IMR-90 (cell line): ENCODE measurements around the gene DAAM2. TPM values are rescaled to one million over a fixed set of nuclear protein-coding genes. Genes with fewer than 3 reads are reported as not detected.

Source experiments
- ATAC-seq: fragments of 200-7000 bp; cut with Tn5 transposase; 2 replicates; pipeline ENCODE4 v1.9.1; 2020; ENCODE audit warnings: low read depth, mild to moderate bottlenecking, moderate library complexity
- BruUV-seq: library from RNA; stranded (reverse); fragments of 400-500 nt; replicated peaks from 2 replicates; lab custom pipeline; 2021; lab: Mats Ljungman, UMichigan
- CTCF ChIA-PET: fragments of 300-600 bp; formaldehyde crosslinking; extraction: SDS; loops from one replicate; lab custom pipeline; 2021; ENCODE audit warnings: antibody characterized with exemption; lab: Yijun Ruan, JAX
- POLR2A ChIA-PET: fragments of 300-600 bp; sonication (Branson Sonifier 250); formaldehyde crosslinking; loops from one replicate; lab custom pipeline; 2022; ENCODE audit warnings: antibody characterized with exemption; ENCODE audit not compliant: unreplicated experiment; lab: Charles Lee
- DNase-seq: peaks from one replicate; pipeline ENCODE4 v3.0.0; 2013
- H2AFZ ChIP-seq: replicated peaks from 2 replicates; pipeline ENCODE3; 2013; ENCODE audit warnings: low read length, mild to moderate bottlenecking; ENCODE audit not compliant: poor library complexity
- H2AK5ac ChIP-seq: 2 replicates; pipeline ENCODE4 v1.6.1; 2013; ENCODE audit warnings: low read depth, low read length, inconsistent platforms
- H2AK9ac ChIP-seq: replicated peaks from 2 replicates; pipeline ENCODE3; 2013; ENCODE audit warnings: mild to moderate bottlenecking, low read depth, low read length, moderate library complexity; ENCODE audit not compliant: poor library complexity
- H2BK120ac ChIP-seq: 2 replicates; pipeline ENCODE4 v1.6.1; 2013; ENCODE audit warnings: low read depth, low read length, inconsistent platforms
- H2BK15ac ChIP-seq: 3 replicates; pipeline ENCODE4 v1.6.1; 2013; ENCODE audit warnings: low read depth, low read length, inconsistent platforms
- H2BK20ac ChIP-seq: 2 replicates; pipeline ENCODE4 v1.6.1; 2013; ENCODE audit warnings: low read depth, mild to moderate bottlenecking, inconsistent platforms, low read length, moderate library complexity
- H2BK5ac ChIP-seq: 2 replicates; pipeline ENCODE4 v1.6.1; 2013; ENCODE audit warnings: mild to moderate bottlenecking, low read depth, low read length, inconsistent platforms; ENCODE audit not compliant: poor library complexity, severe bottlenecking
- H3K14ac ChIP-seq: replicated peaks from 2 replicates; pipeline ENCODE4 v1.6.1; 2013; ENCODE audit warnings: low read depth, low read length, inconsistent platforms
- H3K18ac ChIP-seq: 2 replicates; pipeline ENCODE4 v1.6.1; 2013; ENCODE audit warnings: low read depth, low read length, control low read depth
- H3K23ac ChIP-seq: 2 replicates; pipeline ENCODE4 v1.6.1; 2013; ENCODE audit warnings: low read depth, low read length, inconsistent platforms
- H3K27ac ChIP-seq: 2 replicates; pipeline ENCODE4 v1.5.1; 2013; ENCODE audit warnings: mild to moderate bottlenecking, control low read depth, low read length; ENCODE audit not compliant: insufficient read depth
- H3K27me3 ChIP-seq: 2 replicates; pipeline ENCODE4 v1.6.1; 2013; ENCODE audit warnings: low read length; ENCODE audit not compliant: control insufficient read depth, insufficient read depth
- H3K36me3 ChIP-seq: 2 replicates; pipeline ENCODE4 v1.6.1; 2013; ENCODE audit warnings: low read length, mixed read lengths; ENCODE audit not compliant: control insufficient read depth, insufficient read depth
- H3K4ac ChIP-seq: 2 replicates; pipeline ENCODE4 v1.6.1; 2013; ENCODE audit warnings: low read depth, low read length, inconsistent platforms
- H3K4me1 ChIP-seq: 2 replicates; pipeline ENCODE4 v1.6.1; 2013; ENCODE audit warnings: low read length, mixed read lengths; ENCODE audit not compliant: control insufficient read depth, insufficient read depth
- H3K4me2 ChIP-seq: 2 replicates; pipeline ENCODE4 v1.6.1; 2013; ENCODE audit warnings: low read depth, mild to moderate bottlenecking, control low read depth, low read length, moderate library complexity
- H3K4me3 ChIP-seq: 2 replicates; pipeline ENCODE4 v1.5.1; 2013; ENCODE audit warnings: low read depth, mild to moderate bottlenecking, control low read depth, low read length, moderate library complexity; ENCODE audit not compliant: insufficient read depth
- H3K56ac ChIP-seq: 2 replicates; pipeline ENCODE4 v1.6.1; 2013; ENCODE audit warnings: low read length, inconsistent platforms; ENCODE audit not compliant: insufficient read depth; ENCODE audit errors: extremely low read depth
- H3K79me1 ChIP-seq, 2 experiments: 2 replicates each; pipeline ENCODE4 v1.6.1; 2013; ENCODE audit warnings: low read length in 2 of 2, inconsistent platforms in 1 of 2, low read depth in 1 of 2
- H3K9ac ChIP-seq: 2 replicates; pipeline ENCODE4 v1.6.1; 2013; ENCODE audit warnings: low read depth, low read length, control low read depth
- H3K9me1 ChIP-seq: 2 replicates; pipeline ENCODE4 v1.6.1; 2013; ENCODE audit warnings: low read length, inconsistent platforms; ENCODE audit not compliant: insufficient read depth
- H3K9me3 ChIP-seq: 2 replicates; pipeline ENCODE4 v1.6.1; 2013; ENCODE audit warnings: low read length; ENCODE audit not compliant: control insufficient read depth, insufficient read depth
- H4K20me1 ChIP-seq: 2 replicates; pipeline ENCODE4 v1.6.1; 2013; ENCODE audit warnings: low read length, inconsistent platforms; ENCODE audit not compliant: insufficient read depth
- H4K5ac ChIP-seq: 2 replicates; pipeline ENCODE4 v1.6.1; 2013; ENCODE audit warnings: mild to moderate bottlenecking, low read depth, low read length, control low read depth
- H4K8ac ChIP-seq, 2 experiments: 2 replicates each; pipeline ENCODE4 v1.6.1; 2013; ENCODE audit warnings: low read depth in 2 of 2, low read length in 2 of 2, control low read depth in 1 of 2, inconsistent platforms in 1 of 2
- H4K91ac ChIP-seq: 2 replicates; pipeline ENCODE4 v1.6.1; 2013; ENCODE audit warnings: low read depth, low read length, inconsistent platforms; ENCODE audit not compliant: insufficient read depth
- BHLHE40 ChIP-seq: fragments of 150-350 bp; IDR thresholded peaks from 2 replicates; pipeline ENCODE4 v1.6.1; 2016; ENCODE audit warnings: mild to moderate bottlenecking, low read depth, low read length
- CEBPB ChIP-seq: IDR thresholded peaks from 2 replicates; pipeline ENCODE4 v1.6.1; 2012; ENCODE audit warnings: low read depth, low read length, improper control_type of control experiment
- FOS ChIP-seq: fragments of 150-350 bp; IDR thresholded peaks from 2 replicates; pipeline ENCODE4 v1.6.1; 2016; ENCODE audit warnings: low read depth, low read length
- MAFK ChIP-seq: IDR thresholded peaks from 2 replicates; pipeline ENCODE4 v1.6.1; 2012; ENCODE audit warnings: low read depth, low read length, improper control_type of control experiment
- MAZ ChIP-seq: IDR thresholded peaks from 2 replicates; pipeline ENCODE4 v1.6.1; 2012; ENCODE audit warnings: low read depth, mild to moderate bottlenecking, low read length, improper control_type of control experiment, moderate library complexity, borderline replicate concordance
- MXI1 ChIP-seq: IDR thresholded peaks from 2 replicates; pipeline ENCODE4 v1.6.1; 2012; ENCODE audit warnings: low read depth, mild to moderate bottlenecking, low read length, moderate library complexity, borderline replicate concordance
- NFE2L2 ChIP-seq: fragments of 150-350 bp; IDR thresholded peaks from 2 replicates; pipeline ENCODE4 v1.6.1; 2016; ENCODE audit warnings: low read depth, mild to moderate bottlenecking, low read length
- RAD21 ChIP-seq: IDR thresholded peaks from 2 replicates; pipeline ENCODE4 v1.6.1; 2012; ENCODE audit warnings: low read length, improper control_type of control experiment
- RCOR1 ChIP-seq: IDR thresholded peaks from 2 replicates; pipeline ENCODE4 v1.6.1; 2012; ENCODE audit warnings: mild to moderate bottlenecking, low read length, improper control_type of control experiment; ENCODE audit not compliant: insufficient replicate concordance
- RFX5 ChIP-seq: IDR thresholded peaks from 2 replicates; pipeline ENCODE4 v1.8.0; 2012; ENCODE audit warnings: low read depth, mild to moderate bottlenecking, low read length, moderate library complexity
- WGBS, 2 experiments: methylation state at CpG; one replicate each; pipeline versions ENCODE4 v1.1.5 to v1.1.7; 2013; ENCODE audit warnings: missing lambda C conversion rate in 2 of 2; ENCODE audit not compliant: insufficient read length in 1 of 2; ENCODE audit errors: extremely low coverage in 2 of 2; 5-methylcytosine and 5-hydroxymethylcytosine counted together
- dilution Hi-C: fragments of 300-500 bp; cut with HindIII; formaldehyde crosslinking; loops from one replicate; pipeline ENCODE4 v1.14.3; 2018; ENCODE audit warnings: low sequenced_read_pairs; ENCODE audit not compliant: unreplicated experiment
- in situ Hi-C: fragments of 300-500 bp; cut with MboI; formaldehyde crosslinking; loops from 3 replicates; pipeline ENCODE4 v1.14.3; 2019; ENCODE audit warnings: low sequenced_read_pairs, inconsistent platforms, mixed read lengths
- intact Hi-C: fragments of 100-400 bp; cut with micrococcal nuclease; formaldehyde crosslinking; loops from 2 replicates; pipeline ENCODE4 v1.10.0; 2022
- polyA plus RNA-seq, 3 experiments: library from polyadenylated mRNA; depleted of rRNA; stranded (reverse); fragments of >200 nt; gene quantifications; 2 replicates each; pipeline ENCODE4 v1.2.3, GENCODE V29; 2012; ENCODE audit warnings: low replicate concordance in 1 of 3
- total RNA-seq: library from RNA; depleted of rRNA; stranded (reverse); fragments of >200 nt; gene quantifications from 2 replicates; pipeline ENCODE4 v1.2.3, GENCODE V29; 2012
- TF ChIP-seq, protein P1 (sequence below): conservative IDR thresholded peaks from 2 replicates; pipeline ENCODE4 v1.5.1; 2012; ENCODE audit warnings: mild to moderate bottlenecking, low read depth, low read length, improper control_type of control experiment
- TF ChIP-seq, protein P2 (sequence below): fragments of 150-350 bp; IDR thresholded peaks from 2 replicates; pipeline ENCODE4 v1.6.1; 2016; ENCODE audit warnings: low read depth, mild to moderate bottlenecking, low read length, moderate library complexity, borderline replicate concordance
- TF ChIP-seq, protein P3 (sequence below): fragments of 150-350 bp; IDR thresholded peaks from 2 replicates; pipeline ENCODE4 v1.6.1; 2017; ENCODE audit warnings: mild to moderate bottlenecking, antibody characterized with exemption, low read length, low read depth

DAAM2 gene
- total and polyA plus RNA-seq, 2 of the 4 experiments (the other 2 are of a cell fraction): 11.2 to 12.9 TPM

DNA sequence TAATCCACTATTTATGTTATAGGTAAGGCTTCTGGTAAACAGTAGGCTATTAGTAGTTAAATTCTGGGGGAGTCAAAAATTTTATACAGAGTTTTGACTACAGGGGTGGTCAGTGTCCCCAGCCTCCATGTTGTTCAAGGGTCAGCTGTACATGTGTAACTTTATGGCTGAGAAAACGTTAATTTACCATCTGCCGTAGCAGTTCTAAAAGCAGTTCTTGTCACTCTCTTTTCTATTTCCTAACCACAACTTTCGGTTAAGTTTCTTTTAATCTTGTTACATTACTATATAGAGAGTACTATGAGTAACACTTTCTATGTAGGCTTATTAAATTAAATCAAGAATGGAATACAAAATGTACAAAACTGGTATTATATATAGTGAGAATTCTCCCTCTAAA is 45.4 kb upstream of the DAAM2 start:
- ChIA-PET CTCF (no interaction called here), POLR2A (no interaction called here)
- Histone ChIP-seq H4K91ac (no peak overlapping the region), H2AK9ac (no peak overlapping the region), H3K9me3 (no peaks in the 10 kb centered on the region), H3K79me1 (no peaks in the 10 kb centered on the region), H3K14ac (no peak overlapping the region), H2BK15ac (no peak overlapping the region), H3K4ac (no peak overlapping the region), H3K23ac (no peak overlapping the region), H3K9ac (no peak overlapping the region), H3K9me1 (no peaks in the 10 kb centered on the region), H3K4me3 (no peak overlapping the region), H2AK5ac (no peak overlapping the region), H3K4me2 (no peak overlapping the region), H4K8ac (no peak overlapping the region), H2BK20ac (no peak overlapping the region), H3K56ac (no peak overlapping the region), H2BK120ac (no peak overlapping the region), H3K27ac (no peak overlapping the region), H3K4me1 (no peaks in the 10 kb centered on the region), H2AFZ (no peak overlapping the region), H4K5ac (no peak overlapping the region), H3K18ac (no peak overlapping the region), H2BK5ac (no peak overlapping the region), H3K27me3 (no peaks in the 10 kb centered on the region; the same call in 1 of the 2 replicates), H3K36me3 (no peaks in the 10 kb centered on the region), H4K20me1 (no peaks in the 10 kb centered on the region)
- in situ Hi-C loops (no loop called here), intact Hi-C loops (no loop called here), dilution Hi-C loops (no loop called here)
- TF ChIP-seq, protein P1, sequence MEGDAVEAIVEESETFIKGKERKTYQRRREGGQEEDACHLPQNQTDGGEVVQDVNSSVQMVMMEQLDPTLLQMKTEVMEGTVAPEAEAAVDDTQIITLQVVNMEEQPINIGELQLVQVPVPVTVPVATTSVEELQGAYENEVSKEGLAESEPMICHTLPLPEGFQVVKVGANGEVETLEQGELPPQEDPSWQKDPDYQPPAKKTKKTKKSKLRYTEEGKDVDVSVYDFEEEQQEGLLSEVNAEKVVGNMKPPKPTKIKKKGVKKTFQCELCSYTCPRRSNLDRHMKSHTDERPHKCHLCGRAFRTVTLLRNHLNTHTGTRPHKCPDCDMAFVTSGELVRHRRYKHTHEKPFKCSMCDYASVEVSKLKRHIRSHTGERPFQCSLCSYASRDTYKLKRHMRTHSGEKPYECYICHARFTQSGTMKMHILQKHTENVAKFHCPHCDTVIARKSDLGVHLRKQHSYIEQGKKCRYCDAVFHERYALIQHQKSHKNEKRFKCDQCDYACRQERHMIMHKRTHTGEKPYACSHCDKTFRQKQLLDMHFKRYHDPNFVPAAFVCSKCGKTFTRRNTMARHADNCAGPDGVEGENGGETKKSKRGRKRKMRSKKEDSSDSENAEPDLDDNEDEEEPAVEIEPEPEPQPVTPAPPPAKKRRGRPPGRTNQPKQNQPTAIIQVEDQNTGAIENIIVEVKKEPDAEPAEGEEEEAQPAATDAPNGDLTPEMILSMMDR: no peak
- TF ChIP-seq BHLHE40 (no peak), MXI1 (no peak), MAFK (no peak), RAD21 (no peak), MAZ (no peak), RFX5 (no peak), RCOR1 (no peak), FOS (no peak), NFE2L2 (no peak), CEBPB (no peak)
- TF ChIP-seq, protein P2, sequence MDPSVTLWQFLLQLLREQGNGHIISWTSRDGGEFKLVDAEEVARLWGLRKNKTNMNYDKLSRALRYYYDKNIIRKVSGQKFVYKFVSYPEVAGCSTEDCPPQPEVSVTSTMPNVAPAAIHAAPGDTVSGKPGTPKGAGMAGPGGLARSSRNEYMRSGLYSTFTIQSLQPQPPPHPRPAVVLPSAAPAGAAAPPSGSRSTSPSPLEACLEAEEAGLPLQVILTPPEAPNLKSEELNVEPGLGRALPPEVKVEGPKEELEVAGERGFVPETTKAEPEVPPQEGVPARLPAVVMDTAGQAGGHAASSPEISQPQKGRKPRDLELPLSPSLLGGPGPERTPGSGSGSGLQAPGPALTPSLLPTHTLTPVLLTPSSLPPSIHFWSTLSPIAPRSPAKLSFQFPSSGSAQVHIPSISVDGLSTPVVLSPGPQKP: no peak
- TF ChIP-seq, protein P3, sequence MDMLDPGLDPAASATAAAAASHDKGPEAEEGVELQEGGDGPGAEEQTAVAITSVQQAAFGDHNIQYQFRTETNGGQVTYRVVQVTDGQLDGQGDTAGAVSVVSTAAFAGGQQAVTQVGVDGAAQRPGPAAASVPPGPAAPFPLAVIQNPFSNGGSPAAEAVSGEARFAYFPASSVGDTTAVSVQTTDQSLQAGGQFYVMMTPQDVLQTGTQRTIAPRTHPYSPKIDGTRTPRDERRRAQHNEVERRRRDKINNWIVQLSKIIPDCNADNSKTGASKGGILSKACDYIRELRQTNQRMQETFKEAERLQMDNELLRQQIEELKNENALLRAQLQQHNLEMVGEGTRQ: no peak
- no CpG with 5 or more reads among the region's 3 CpGs for WGBS, 2 experiments
- no peak for ATAC-seq
- no peak for DNase-seq
- no TSS peak for BruUV-seq
